ENCODE results near the gene SERP1.
"Not testable (repeated sequence)": the region's sequence is repeated elsewhere in the genome, so short reads cannot be mapped to it uniquely, and the experiment has no call there.

Gene SERP1

DNA sequence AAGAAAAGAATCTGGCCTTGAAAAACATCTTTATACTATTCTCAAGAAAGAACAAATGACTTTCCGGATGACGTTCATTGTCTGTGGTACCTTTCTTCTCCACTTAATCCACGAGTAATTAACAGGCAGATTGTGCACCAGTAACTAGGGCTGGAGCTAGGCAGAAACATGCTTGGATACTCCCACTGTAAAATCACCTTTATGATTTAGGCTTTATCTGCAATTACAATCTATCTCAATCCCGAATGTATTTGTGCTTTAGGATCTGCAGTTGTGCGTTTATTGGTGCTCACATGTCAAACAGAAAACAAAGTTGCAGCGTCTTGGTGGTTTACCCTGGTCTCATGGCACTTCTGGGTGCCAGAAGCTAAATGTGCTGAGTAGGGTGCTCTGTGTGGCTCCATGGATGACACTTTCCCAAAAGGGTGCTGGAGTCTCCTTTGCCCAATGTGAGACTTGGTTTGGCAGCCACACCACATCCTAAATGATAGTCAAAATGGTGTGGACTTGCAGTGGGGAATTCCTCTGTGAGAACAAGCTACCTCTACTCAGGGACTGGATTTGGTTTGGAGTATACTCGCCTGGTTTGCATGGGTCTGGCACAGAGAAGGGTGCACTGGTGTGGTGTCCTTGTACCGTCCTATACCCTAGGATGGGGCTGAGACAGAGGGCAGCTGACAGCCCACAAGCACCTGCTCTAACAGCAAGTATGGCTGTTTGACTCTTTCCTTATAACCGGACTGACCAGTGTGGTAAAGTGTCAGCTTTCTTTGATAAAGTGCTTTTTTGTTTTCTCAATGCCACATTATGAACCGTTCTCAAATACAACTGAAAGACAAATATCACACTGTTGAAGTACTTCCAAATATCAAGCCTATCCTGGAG lies 7.7 kb downstream of the SERP1 start:
- DNase-seq: no peak

DNA sequence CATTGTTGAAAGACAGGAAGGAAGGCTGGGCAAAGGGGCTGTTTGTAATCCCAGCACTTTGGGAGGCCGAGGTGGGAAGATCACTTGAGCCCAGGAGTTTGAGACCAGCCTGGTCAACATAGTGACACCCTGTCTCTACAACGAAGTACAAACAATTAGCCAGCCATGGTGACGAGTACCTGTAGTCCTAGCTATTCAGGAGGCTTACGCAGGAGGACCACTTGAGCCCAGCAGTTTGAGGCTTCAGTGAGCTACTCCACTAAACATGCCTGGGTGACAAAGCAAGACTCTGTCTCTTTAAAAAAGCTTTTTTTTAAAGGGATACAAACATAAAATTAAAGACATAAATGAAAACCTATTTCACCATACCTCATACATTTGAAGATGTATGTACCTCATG lies 11.1 kb downstream of the SERP1 start:
- no peak for DNase-seq

DNA sequence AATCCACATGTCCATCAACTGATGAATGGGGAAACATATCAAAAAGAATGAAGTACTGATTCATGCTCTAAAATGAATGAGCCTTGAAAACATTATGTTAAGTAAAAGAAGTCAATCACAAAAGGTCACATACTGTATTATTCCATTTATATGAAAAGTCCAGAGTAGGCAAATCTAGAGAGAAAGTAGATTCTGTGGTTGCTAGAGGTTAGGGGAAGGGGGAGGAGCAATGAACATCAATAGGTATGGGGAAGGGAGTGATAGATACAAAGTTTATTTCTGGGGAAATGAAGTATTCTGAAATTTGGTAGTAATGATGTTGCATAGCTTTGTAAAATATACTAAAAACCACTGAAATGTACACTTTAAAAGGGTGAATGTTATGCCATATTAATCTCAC lies 14.5 kb downstream of the SERP1 start:
- no peak for DNase-seq

DNA sequence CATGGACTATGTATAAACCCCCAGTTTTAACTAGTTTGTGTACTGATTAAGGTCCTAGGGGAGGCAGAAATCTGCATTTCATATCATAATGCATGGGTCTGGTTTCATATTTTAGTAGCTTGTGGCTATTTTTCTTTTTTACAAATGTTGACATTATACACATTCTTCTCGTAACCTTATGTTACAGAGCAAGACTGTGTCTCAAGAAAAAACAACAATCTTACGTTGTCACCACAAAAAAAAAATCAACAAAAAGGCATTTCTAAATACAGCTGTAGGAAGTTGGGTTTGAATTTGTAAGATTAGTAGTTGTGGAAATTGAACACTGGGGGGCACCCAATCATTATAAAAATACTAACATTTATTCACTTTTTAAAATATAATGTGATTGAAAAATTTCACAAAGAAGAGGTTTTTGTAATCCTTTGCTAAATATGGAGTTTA lies 17.9 kb downstream of the SERP1 start:
- DNase-seq: no peak

DNA sequence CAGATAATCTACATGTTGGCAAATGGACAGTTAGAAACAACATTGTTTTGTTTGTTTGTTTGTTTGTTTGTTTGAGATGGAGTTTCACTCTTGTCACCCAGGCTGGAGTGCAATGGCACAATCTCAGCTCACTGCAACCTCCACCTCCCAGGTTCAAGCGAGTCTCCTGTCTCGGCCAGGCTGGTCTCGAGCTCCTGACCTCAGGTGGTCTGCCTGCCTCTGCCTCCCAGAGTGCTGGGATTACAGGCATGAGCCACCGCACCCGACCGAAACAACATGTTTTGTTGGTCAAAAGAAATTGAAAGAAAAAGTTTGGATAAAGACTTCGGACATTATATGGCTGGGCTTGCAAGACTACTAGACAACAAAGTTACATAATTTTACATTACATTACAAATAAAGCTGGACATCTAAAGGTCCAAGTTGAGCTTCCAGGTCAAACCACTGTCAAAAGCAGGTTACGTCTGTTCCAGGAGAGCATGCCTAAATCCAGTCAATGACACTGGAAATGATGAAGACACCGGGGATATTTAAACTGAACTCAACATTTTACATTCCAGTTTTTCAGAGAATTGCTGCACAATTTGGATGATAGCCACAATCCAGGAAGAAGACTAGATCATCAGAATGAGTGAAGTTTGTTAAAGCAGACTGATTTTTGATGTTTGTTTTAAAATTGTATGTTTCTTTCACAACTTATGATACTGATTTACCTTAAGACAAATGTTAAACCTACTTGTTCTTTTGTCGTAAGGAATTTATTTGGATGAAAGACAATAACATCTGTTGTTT lies 18.6 kb downstream of the SERP1 start:
- no peak for DNase-seq

DNA sequence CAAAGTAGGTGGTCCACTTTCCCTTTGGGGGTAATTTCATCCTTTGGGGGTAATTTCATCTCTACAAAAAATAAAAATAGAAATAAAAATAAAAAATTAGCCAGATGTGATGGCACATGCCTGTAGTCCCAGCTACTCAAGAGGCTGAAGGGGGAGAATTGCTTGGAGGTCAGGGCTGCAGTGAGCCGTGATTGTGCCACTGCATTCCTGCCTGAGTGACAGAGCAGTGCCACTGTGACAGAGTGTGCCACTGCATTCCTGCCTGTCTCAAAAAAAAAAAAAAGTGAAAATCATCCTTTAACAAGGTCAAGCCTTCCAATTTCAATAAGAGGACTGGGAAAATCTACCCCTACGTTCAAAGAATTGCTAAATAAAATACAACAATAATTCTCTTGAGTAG lies 22.8 kb downstream of the SERP1 start:
- DNase-seq: no peak

DNA sequence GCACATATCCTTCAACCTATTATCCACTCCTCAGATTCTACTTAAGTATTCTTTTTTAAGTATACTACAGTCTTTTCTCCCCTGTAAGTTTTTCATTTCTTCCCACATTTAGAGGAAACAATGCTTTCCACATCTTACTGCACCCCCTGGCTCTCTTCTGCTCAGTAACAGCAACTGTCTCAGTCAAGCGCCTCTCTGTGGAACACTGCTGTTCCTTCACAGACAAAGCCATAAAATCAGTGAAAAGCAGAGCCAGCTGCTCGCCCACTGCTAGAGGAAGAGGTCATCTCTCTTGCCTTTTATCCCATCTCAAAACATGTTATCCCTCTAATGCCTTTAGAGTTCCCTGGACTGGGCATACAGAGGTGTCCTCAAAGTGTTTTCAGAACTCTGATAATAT lies 24.8 kb downstream of the SERP1 start:
- DNase-seq: peak in 1 of 14 donors; percentile 10

DNA sequence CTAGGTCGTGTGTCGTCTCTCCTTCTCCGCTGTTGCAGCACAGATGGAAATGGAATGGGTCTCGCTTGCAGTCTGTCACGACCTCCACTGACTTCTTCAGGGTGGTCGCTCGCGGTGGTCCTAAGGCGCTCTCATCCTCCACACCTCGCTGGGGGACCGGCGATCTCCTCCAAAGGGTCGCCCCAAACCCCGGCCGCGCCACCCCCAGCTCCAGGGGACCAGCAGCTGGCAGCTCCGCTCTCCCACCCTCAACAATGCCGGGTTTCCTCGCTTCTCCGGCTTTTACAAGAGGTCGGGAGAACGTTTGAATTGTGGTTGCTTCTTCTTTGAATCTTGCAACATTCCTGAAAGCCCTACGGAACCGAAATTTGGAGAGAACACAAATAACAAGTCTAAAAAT lies 25.9 kb downstream of the SERP1 start:
- no peak for DNase-seq

DNA sequence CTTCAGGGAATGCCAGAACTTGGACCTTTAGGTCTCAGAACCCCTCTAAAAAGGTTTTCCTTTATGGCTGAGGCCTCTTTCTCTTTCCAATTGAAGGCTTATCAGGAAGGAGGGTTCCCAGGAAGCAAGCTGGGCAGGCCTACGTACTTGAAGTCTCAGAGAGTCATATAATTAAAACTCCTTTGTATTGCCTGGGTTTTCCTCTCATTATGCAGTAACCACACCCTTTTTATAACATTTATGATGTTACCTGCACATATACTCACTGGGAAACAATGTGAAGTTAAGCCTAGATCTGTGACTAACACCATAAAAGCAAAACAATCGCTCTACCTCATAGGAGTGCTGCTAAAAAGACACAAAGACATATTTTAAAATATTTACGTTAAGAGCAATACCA lies 27.3 kb downstream of the SERP1 start:
- no peak for DNase-seq

DNA sequence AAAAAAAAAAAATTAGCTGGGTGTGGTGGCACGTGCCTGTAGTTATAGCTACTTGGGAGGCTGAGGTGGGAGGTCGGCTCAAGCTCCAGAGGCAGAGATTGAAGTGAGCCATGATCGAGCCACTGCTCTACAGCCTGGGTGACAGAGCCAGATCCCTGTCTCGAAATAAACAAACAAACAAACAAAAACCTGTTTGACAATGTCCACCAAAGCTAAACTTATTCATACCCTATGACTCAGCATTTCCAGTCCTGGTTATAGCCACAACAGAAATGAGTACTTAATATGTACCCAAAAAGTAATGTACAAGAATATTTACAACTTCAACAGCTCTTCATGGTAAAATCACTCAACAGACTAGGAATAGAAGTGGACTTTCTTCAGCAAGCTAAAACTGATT lies 31.1 kb downstream of the SERP1 start:
- DNase-seq: no peak

DNA sequence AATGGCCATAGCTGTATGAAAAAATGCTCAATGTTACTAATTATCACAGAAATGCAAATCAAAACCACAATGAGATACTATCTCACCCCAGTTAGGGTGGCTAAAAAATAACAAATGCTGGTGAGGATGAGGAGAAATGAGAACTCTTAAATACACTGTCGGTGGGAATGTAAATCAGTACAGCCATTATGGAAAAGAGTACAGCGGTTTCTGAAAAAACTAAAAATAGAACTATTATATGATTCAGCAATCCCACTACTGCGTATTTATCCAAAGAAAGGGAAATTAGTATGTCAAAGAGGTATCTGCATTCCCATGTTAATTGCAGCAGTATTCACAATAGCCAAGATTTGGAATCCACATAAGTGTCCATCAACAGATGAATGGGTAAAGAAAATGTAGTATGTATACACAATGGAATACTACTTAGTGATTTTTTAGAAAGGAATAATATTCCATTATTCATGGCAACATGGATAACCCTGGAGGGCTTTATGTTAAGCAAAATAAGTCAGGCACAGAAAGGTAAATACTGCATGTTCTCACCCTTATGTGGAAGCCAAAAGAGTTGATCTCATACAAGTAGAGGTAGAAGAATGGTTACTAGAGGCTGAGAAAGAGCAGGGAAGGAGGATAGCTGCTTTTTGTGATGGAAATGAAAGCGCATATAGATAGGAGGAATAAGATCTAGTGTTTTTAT lies 35.0 kb downstream of the SERP1 start:
- no peak for DNase-seq

DNA sequence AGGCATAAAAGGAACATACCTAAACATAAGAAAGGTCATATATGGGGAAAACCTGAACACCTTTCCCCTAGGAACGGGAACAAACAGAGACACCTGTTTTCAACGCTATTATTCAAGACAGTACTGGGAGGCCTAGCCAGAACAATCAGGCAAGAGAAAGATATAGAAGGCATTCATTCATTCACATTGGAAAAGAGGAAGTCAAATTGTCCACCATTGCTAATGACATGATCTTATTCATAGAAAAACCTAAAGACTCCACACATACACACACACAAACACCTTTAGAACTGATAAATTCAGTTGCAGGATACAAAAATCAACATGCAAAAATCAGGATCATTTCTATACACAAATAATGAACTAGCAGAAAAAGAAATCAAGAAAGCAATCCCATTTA lies 36.5 kb downstream of the SERP1 start:
- DNase-seq: no peak

DNA sequence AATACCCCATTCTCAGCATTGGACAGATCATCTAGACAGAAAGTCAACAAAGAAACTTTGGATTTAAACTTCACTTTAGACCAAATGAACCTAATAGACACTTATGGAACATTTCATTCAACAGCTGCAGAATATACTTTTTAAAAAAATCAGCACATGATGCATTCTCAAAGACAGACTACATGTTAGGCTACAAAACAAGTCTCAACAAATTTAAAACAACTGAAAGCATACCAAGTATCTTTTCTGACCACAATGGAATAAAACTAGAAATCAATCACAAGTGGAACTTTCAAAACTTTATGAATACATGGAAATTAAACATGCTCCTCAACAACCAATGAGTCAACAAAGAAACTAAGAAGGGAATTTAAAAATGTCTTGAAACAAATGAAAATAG lies 37.9 kb downstream of the SERP1 start:
- no peak for DNase-seq

DNA sequence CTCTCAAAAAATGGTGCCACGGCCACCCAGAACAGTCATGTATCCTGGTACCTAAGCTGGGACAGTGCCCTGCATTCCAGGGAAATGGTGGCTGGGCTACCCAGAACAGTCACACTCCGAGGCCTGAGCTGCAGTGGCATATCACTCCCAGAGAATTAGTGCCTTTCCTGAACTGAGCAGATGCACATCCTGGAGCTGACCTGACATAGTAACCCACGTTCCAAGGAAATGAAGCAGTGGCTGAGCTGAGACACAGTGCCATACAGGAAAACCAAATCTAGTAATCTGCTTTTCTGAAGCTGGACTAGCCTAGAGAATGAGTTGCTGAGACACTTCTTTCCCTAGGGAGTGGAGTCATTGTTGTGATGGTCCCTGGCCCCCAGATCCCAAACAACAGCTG lies 41.8 kb downstream of the SERP1 start:
- no peak for DNase-seq

DNA sequence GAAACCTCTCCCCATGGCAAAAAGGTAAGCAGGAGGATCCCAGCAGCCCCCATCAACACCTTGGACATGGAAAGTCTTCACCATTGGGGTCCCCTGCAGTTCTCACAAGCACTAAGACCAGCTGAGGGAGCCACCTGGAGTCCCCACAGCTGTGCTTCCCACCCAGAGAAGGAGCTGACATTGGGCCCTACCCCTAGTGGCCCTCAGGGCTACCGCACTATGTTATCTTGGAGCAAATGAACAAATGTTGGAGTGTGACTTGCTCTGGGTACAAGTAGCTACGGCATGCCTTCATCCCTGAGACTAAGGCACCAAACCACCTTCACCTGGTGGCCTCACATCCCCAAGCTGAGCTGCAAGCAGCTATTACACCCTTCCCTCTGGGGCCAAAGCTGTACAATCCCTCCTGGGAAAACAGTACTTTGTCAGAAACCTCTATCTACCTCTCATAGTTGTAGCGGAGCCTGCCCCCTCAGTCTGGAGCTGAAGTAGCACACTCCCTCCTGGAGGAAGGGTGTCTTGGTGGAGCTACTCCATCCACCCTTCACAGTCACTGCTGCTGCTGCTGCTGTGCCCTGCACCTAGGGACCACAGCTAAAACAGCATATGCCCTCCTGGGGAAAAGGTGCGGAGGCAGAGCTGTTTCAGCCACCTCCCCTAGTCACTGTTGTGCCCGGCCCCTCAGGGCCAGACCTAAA lies 42.7 kb downstream of the SERP1 start:
- no peak for DNase-seq

DNA sequence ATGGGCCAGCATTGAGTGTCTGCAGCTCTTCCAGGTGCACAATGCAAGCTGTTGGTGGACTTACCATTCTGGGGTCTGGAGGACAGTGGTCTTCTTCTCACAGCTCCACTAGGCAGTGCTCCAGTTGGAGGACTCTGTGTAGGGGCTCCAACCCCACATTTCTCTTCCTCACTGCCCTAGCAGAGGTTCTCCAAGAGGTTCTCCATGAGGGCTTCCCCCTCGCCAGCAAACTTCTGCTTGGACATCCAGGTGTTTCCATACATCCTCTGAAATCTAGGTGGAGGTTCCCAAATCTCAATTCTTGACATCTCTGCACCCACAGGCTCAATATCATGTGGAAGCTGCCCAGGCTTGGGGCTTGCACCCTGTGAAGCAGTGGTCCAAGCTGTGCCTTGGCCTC lies 45.3 kb downstream of the SERP1 start:
- not testable (repeated sequence) for DNase-seq

DNA sequence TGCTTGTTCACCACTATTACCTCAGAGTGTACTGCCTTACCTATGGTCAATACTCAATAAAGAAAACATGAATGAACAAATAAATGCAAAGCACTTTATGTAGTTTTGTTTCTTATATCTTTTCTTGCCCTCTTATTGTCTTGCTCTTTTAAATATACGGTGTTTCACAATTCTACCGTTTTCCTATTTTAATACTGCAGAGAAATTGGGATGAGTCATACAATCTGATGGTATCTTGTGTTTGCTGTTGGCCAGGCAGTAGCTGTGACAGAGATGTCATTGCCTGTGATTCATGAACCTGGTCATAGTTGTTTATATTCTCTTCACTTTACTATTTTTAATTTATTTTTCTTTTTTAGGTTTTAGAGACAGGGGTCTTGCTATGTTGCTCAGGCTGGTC lies 48.3 kb downstream of the SERP1 start:
- DNase-seq: no peak

DNA sequence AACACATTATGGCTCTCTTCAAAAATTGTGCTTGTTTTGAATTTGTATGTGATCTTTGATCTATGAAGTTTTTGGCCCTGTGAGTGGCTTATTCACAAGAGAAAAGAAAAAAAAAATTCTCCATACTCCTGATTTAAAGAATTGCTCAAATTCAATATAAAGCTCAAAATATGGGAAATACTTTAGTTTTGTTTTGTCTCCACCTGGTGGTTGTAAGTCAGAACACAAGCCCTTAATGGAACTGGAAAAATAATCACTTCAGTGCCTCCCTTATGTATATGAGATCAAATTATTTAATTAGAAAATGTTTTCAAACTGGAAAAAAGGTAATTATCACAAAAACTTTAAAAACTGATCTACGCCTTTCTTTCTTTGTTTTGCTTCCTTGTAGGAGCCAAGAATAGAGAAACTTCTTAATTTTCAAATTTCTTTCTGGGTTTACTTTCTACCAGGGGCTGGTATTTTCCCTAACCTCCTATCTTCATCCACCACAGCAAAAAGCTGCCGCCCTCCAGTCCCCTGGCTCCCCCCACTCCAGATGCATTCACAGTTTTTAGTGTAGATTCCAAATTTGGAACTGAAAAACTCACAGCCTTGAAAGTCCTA lies 50.6 kb downstream of the SERP1 start:
- DNase-seq: no peak

DNA sequence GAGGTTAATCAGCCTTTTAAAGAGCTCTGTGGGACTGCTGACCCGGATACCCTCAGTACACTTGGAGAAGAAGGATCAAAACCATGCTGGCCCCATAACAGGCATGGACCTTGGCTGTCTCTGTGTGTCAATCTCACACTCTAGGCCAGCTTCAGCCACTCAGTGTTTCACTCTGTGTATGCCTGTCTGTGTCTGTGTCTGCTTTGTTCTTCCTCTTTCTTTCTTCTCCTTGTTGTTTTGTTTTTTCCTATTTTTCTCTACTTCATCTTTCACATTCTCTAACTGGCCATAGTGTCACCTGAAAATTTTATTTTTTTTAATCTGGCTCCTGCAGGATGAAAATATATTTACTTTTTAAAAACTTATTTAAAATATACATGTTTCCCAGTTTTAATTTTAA lies 51.1 kb downstream of the SERP1 start:
- peak in 1 of 14 donors; percentile 15 for DNase-seq

DNA sequence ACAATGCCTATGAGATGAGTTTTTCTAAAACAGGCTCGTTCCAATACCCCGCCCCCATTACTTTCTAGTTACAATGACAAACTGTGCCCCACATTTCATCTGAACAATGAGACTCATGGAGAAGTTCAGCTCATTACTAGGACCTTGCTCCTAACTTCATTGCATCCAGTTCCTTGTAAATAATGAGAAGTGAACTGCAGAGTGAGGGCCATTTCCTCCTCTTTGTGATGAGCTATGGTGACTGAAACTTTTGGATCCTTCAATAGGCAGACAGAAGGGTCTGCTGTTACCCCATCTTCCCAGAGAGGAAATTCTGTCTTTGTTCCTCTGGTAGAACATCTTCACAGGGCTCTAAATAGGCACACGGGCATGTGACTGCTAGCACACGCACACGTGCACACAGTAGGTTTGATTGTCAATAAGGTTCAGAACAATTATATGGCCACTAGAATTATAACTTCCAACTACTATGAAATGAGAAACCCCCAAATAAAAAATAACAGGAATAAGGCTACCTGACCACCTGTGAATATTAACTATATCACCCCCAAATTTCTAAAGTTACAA lies 51.8 kb downstream of the SERP1 start:
- no peak for DNase-seq

Data from C1 segment of cervical spinal cord (tissue), 14 donors.